ENCODE measurements around the gene C22orf15. TPM values are rescaled to one million over a fixed set of nuclear protein-coding genes. Genes with fewer than 3 reads are reported as not detected.

C22orf15 gene
- total RNA-seq, 1 experiment from 2014 or later = not detected

DNA sequence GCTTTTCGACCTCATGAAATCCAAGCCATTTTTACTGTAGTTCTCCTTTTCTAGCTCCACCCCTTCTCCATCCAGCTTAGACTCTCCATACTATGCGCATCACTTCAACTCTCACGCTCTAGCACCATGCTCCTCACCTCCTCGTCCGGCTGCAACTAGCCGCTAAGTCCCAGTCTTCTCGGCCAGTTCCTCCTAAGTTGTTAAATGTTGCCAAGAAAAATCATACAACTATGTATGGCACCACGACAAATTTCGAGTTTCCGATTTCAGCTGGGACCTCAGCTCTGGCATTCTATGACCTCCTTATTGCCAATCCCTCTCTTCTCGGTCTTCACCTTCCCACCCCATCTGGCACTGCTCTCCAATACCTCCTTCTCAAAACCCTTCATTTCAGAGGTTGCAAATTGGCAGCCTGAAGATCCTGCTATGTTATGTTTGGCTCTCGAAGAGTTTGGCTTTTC, 12.9 kb upstream of the C22orf15 start:
- RAD21 ChIA-PET (ENCODE audit: low non-redundant PET in 1 of 2, low total read pairs in 2 of 2, uncharacterized antibody in 2 of 2, unreplicated experiment in 2 of 2) = no interaction called here
- no peak for TF ChIP-seq CEBPB (IDR thresholded peaks at IDR 0.05; ENCODE audit: low read depth)
- H3K27ac ChIP-seq (ENCODE audit: low read depth, low read length) = no peak overlapping the region
- no peak for DNase-seq (ENCODE audit: low read depth, low spot score)
- H3K4me2 ChIP-seq (ENCODE audit: low read length) = peak overlapping the region; percentile 94
- H3K36me3 ChIP-seq (ENCODE audit: control insufficient read depth in 1 of 2, insufficient read depth in 2 of 2, low read length in 2 of 2) = peaks cover 0 to 3% of the 10 kb centered on the region in 2 experiments; a peak in 1 of 4 replicates
- H3K27me3 ChIP-seq (ENCODE audit: insufficient read depth, low read length) = no peaks in the 10 kb centered on the region
- peak overlapping the region; percentile 65 to 82 for H3K4me3 ChIP-seq (replicated peaks in 1 of 2; ENCODE audit: low read depth in 1 of 2, low read length in 2 of 2)
- H4K20me1 ChIP-seq (ENCODE audit: insufficient read depth) = no peaks in the 10 kb centered on the region
- H2AFZ ChIP-seq (ENCODE audit: low read depth, low read length, poor library complexity, severe bottlenecking) = no peak overlapping the region
- H3K9ac ChIP-seq (ENCODE audit: low read length) = peak overlapping the region; percentile 92
- intact Hi-C loops (cut with micrococcal nuclease) = no loop called here
- POLR2A ChIA-PET = interaction anchor here (0.7 kb wide), 1 partner anchor 40 kb away, joined by 3 read pairs; no protein-coding TSS in a partner anchor
- CTCF ChIA-PET = interaction anchor here (0.6 to 0.8 kb wide), 4 partner anchors 12 to 1024 kb away, joined by 3 read pairs; no protein-coding TSS in a partner anchor
- H3K4me1 ChIP-seq (ENCODE audit: control insufficient read depth in 1 of 2, insufficient read depth in 2 of 2, low read length in 2 of 2) = peaks cover 8 to 25% of the 10 kb centered on the region in 2 experiments
- no peaks in the 10 kb centered on the region for H3K79me2 ChIP-seq (ENCODE audit: insufficient read depth, low read length)
- BruUV-seq (replicated peaks) = no TSS peak
- H3K9me2 ChIP-seq (ENCODE audit: insufficient read depth) = no peaks in the 10 kb centered on the region
- no peak for ATAC-seq
- no peaks in the 10 kb centered on the region for H3K9me3 ChIP-seq (ENCODE audit: control insufficient read depth in 1 of 2, insufficient read depth in 1 of 2, low read depth in 1 of 2, low read length in 2 of 2)

DNA sequence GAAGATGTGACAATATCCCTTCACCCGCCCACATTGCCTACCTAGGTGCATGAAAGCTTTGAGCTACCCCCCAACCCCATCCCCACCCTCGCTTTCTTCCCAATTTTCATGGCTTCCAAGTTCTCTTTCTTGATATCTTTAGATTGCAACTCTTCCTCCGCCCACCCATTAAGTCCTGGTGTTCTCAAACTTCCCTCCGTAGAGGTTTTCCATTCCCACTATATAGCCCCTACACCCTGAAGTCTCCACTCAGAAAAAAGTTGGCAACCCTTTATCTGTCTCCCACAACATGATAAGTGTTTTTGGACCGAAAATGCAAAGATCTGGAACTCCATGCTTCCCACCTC, 12.4 kb upstream of the C22orf15 start:
- RAD21 ChIA-PET (ENCODE audit: low non-redundant PET in 1 of 2, low total read pairs in 2 of 2, uncharacterized antibody in 2 of 2, unreplicated experiment in 2 of 2) = no interaction called here
- ATAC-seq (no peak), DNase-seq (ENCODE audit: low read depth, low spot score) (no peak)
- peak overlapping the region; percentile 92 for H3K9ac ChIP-seq (ENCODE audit: low read length)
- H4K20me1 ChIP-seq (ENCODE audit: insufficient read depth) = no peaks in the 10 kb centered on the region
- H3K79me2 ChIP-seq (ENCODE audit: insufficient read depth, low read length) = no peaks in the 10 kb centered on the region
- H3K4me1 ChIP-seq (ENCODE audit: control insufficient read depth in 1 of 2, insufficient read depth in 2 of 2, low read length in 2 of 2) = peaks cover 8 to 25% of the 10 kb centered on the region in 2 experiments
- no peaks in the 10 kb centered on the region for H3K9me2 ChIP-seq (ENCODE audit: insufficient read depth)
- peak overlapping the region; percentile 65 to 82 for H3K4me3 ChIP-seq (replicated peaks in 1 of 2; ENCODE audit: low read depth in 1 of 2, low read length in 2 of 2)
- BruUV-seq (replicated peaks) = TSS peak; percentile 80
- intact Hi-C loops (cut with micrococcal nuclease) = no loop called here
- no peak overlapping the region for H2AFZ ChIP-seq (ENCODE audit: low read depth, low read length, poor library complexity, severe bottlenecking)
- no peaks in the 10 kb centered on the region for H3K27me3 ChIP-seq (ENCODE audit: insufficient read depth, low read length)
- H3K4me2 ChIP-seq (ENCODE audit: low read length) = peak overlapping the region; percentile 94
- no peaks in the 10 kb centered on the region for H3K36me3 ChIP-seq (ENCODE audit: control insufficient read depth in 1 of 2, insufficient read depth in 2 of 2, low read length in 2 of 2)
- POLR2A ChIA-PET = interaction anchor here (0.9 kb wide), 2 partner anchors 33 to 108 kb away, joined by 3 read pairs; partner anchors contain the start of gene SLC2A11
- CTCF ChIA-PET = interaction anchor here (0.8 to 1.0 kb wide), 2 partner anchors 12 to 99 kb away, joined by 3 read pairs; no protein-coding TSS in a partner anchor
- H3K27ac ChIP-seq (ENCODE audit: low read depth, low read length) = peak overlapping the region; percentile 53
- no peaks in the 10 kb centered on the region for H3K9me3 ChIP-seq (ENCODE audit: control insufficient read depth in 1 of 2, insufficient read depth in 1 of 2, low read depth in 1 of 2, low read length in 2 of 2)
- TF ChIP-seq, protein P1, sequence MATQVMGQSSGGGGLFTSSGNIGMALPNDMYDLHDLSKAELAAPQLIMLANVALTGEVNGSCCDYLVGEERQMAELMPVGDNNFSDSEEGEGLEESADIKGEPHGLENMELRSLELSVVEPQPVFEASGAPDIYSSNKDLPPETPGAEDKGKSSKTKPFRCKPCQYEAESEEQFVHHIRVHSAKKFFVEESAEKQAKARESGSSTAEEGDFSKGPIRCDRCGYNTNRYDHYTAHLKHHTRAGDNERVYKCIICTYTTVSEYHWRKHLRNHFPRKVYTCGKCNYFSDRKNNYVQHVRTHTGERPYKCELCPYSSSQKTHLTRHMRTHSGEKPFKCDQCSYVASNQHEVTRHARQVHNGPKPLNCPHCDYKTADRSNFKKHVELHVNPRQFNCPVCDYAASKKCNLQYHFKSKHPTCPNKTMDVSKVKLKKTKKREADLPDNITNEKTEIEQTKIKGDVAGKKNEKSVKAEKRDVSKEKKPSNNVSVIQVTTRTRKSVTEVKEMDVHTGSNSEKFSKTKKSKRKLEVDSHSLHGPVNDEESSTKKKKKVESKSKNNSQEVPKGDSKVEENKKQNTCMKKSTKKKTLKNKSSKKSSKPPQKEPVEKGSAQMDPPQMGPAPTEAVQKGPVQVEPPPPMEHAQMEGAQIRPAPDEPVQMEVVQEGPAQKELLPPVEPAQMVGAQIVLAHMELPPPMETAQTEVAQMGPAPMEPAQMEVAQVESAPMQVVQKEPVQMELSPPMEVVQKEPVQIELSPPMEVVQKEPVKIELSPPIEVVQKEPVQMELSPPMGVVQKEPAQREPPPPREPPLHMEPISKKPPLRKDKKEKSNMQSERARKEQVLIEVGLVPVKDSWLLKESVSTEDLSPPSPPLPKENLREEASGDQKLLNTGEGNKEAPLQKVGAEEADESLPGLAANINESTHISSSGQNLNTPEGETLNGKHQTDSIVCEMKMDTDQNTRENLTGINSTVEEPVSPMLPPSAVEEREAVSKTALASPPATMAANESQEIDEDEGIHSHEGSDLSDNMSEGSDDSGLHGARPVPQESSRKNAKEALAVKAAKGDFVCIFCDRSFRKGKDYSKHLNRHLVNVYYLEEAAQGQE (IDR thresholded peaks at IDR 0.05; ENCODE audit: low read depth) = no peak
- TF ChIP-seq FOSL1 (IDR thresholded peaks at IDR 0.05; ENCODE audit: low read depth) (no peak), SP1 (IDR thresholded peaks at IDR 0.05; ENCODE audit: low read depth) (no peak), ELF1 (IDR thresholded peaks at IDR 0.05; ENCODE audit: borderline replicate concordance, low read depth) (no peak), TCF7L2 (IDR thresholded peaks at IDR 0.05; ENCODE audit: borderline replicate concordance, extremely low read depth, insufficient read depth, insufficient read length) (no peak), YY1 (IDR thresholded peaks at IDR 0.05; ENCODE audit: extremely low read depth, insufficient replicate concordance, low read depth, low read length) (no peak), JUND (IDR thresholded peaks at IDR 0.05) (no peak), ZFX (IDR thresholded peaks at IDR 0.05) (no peak), SRF (IDR thresholded peaks at IDR 0.05; ENCODE audit: low read depth) (no peak), POLR2A (IDR thresholded peaks at IDR 0.05; ENCODE audit: borderline replicate concordance, extremely low read depth, insufficient read depth, insufficient read length) (no peak), POLR2AphosphoS5 (IDR thresholded peaks at IDR 0.05; ENCODE audit: low read depth, low read length) (no peak), EGR1 (IDR thresholded peaks at IDR 0.05; ENCODE audit: low read depth) (no peak), CBX3 (IDR thresholded peaks at IDR 0.05; ENCODE audit: low read depth) (no peak), EZH2phosphoT487 (IDR thresholded peaks at IDR 0.05; ENCODE audit: borderline replicate concordance) (no peak)
- TF ChIP-seq, protein P2, sequence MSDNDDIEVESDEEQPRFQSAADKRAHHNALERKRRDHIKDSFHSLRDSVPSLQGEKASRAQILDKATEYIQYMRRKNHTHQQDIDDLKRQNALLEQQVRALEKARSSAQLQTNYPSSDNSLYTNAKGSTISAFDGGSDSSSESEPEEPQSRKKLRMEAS (IDR thresholded peaks at IDR 0.05) = no peak
- TF ChIP-seq, protein P3, sequence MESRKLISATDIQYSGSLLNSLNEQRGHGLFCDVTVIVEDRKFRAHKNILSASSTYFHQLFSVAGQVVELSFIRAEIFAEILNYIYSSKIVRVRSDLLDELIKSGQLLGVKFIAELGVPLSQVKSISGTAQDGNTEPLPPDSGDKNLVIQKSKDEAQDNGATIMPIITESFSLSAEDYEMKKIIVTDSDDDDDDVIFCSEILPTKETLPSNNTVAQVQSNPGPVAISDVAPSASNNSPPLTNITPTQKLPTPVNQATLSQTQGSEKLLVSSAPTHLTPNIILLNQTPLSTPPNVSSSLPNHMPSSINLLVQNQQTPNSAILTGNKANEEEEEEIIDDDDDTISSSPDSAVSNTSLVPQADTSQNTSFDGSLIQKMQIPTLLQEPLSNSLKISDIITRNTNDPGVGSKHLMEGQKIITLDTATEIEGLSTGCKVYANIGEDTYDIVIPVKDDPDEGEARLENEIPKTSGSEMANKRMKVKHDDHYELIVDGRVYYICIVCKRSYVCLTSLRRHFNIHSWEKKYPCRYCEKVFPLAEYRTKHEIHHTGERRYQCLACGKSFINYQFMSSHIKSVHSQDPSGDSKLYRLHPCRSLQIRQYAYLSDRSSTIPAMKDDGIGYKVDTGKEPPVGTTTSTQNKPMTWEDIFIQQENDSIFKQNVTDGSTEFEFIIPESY (IDR thresholded peaks at IDR 0.05; ENCODE audit: extremely low read depth, insufficient replicate concordance, low read length) = no peak
